Fibroblast of skin of right biceps (primary cell): ENCODE measurements around the gene CXCL12.

ENCODE experiments used
- DNase-seq: peaks from one replicate; pipeline ENCODE4 v3.0.0-alpha.2; 2013

The CXCL12 gene

GRCh38 chr10:44385026-44385695 is at the start of gene CXCL12:
Gene CXCL12 (minus strand): TSS chr10:44385097. CDS start chr10:44385005, 92 bp downstream.
- DNase-seq = no peak

DNA sequence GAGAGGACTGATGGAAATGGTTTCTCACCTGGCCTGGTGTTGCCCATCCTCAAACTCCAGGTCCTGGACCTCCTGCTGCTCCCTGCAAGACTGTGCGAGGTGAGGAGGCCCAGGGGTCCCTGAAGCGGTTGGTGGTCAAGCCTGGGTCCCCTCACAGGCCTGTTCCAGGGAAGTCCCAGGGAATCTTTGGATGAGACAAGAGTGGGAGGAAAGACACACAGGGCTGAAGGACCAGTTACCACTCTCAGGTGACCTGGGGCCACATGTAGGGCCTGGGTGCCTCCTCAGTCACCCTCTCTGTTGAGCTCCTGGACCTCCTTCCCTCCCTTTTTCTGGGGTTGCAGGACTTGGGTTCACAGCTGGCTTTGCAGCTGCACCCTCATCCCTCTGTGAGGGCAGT is 42.6 kb upstream of the CXCL12 start:
- DNase-seq = no peak

DNA sequence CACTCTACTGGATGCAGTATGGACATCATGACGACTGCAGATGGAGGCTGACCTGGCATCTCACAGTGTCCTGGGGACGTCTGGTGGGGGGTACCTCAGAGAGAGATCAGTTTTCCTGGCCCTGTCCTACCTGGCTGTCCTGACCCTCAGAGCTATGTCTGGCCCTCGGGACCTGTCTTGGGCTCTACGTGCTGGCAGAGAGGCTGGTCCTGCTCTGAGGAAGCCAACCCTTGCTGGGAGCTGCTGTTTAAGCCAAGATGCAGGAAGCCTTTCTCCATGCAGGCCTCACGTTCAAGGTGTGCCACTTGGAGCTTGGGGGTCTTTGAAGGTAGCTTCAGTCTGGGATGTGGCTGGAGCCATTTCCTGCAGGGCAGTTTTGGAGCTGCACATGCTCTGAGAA is 42.1 kb upstream of the CXCL12 start:
- DNase-seq = no peak

GRCh38 chr10:44426247-44427034 is 41.5 kb upstream of the CXCL12 start:
- DNase-seq = no peak

DNA sequence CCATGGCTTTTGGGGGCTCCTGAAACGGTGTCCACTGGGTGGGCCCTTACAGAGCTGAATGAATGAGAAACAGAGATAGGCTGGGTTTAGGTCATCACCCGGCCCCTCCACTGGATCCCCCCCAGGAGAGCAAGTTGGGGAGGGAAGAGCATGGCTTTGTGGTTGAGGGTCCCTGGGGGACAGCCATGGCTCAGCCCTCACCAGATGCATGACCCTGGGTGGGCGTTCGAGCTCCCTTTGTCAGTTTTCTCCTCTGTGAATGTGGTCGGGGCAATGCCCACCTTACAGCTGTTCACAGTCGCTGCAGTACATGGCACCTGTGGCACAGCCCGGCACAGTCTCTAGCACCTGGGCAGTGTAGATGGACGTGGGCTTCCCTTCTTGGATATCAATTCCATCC is 40.6 kb upstream of the CXCL12 start:
- DNase-seq = no peak

DNA sequence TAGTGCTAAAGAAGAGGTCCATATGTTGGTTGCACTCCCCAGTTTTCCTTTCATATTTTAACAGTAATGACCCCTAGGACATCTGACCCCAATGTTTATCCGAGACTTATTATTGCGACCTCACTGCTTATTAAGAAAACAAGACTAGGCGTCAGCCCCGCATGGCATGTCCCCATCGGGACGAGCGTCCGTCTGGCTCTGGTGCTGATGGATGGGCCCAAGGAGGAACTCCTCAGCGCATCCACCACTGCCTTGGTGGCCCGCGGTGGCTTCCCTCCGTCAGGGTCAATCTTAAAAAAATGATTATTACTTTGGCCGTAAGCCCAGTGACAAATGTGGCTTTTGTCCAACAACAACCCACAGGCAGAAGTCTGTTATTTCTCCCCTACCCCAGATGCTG is 40.1 kb upstream of the CXCL12 start:
- DNase-seq = no peak

GRCh38 chr10:44424298-44424697 is 39.4 kb upstream of the CXCL12 start:
- DNase-seq = no peak

DNA sequence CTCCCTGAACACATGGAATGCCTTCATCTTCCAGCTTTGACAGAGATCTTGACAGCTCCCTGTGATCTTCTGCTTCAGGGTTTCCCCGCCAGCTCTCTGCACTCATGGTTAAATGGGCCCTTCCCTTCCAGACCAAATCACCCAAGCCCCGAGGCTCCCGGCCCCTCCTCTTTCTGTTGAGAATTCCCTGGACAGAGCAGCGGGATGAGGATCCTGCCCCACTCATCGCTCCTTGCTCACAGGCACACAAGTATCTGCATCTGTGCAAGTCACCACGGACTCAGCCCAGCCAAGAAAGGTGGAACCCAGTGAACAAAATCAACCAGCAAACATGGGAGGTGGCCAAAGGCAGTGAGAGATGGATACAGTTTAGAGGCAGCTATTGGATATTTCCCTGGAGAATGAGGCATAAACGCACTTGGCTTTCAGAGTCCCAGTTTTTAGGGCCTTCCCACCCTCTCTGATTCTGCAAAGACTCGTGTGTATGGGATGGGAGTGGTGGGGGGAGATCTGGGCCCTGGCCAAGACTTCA is 37.7 kb upstream of the CXCL12 start:
- DNase-seq = no peak

- DNase-seq = no peak
These were observed 37.3 kb upstream of the CXCL12 start for GRCh38 chr10:44422153-44422552.

DNA sequence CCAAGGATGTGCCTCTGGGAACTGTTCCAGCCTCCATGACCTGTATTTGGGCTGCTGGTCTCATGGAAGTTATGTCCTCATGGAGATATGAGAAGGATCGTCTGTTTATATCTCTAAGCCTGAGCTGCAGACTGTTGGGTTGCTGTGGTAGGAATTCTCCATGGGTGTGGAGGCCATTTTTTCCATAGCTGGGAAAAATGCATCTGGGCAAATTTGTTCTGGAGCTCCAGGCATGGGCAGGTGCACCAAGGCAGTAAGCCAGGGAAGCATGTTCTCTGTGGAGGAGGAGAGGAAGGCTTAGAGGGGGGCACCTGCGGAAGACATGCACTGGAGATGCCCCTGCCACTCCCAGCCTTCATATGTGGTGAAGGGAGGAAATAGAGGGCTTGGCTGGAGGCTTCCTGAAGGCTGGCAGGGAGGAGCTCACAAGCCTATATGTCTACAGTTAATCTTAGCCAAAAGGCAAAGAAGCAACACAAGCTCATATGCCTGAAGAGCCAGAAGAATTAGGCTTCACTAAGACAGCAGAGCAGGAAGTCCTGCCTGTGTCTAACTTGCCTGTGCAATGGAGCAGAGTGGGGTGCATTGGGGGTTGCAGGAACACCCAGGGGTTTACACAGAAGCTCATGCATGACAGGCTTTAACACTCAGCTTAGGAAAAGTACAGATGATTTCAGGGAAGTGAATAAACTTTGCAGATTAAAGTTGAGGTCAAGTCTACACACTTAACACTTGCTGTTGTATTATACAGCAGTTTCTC is 35.1 kb upstream of the CXCL12 start:
- DNase-seq = no peak

- no peak for DNase-seq
These were observed 33.7 kb upstream of the CXCL12 start for GRCh38 chr10:44418637-44419036.

- DNase-seq = no peak
These were observed 32.9 kb upstream of the CXCL12 start for GRCh38 chr10:44417761-44418160.

DNA sequence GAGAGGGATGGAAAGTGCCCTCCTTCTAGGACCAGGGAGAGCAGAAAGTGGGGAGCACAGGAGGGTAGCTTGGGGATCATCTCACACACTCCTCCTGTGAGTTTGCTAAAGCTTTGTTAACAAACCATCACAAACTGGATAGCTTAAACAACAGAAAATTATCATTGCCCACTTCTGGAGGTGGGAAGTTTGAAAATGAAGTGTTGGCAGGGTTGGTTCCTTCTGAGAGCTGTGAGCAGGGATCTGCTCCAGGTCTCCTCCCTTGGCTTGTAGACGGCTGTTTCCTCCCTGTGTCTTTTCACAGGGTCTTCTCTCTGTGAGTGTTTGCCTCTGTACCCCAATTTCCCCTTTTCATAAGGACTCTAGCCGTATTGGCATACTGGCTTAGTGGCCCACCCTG is 32.0 kb upstream of the CXCL12 start:
- DNase-seq = no peak

DNA sequence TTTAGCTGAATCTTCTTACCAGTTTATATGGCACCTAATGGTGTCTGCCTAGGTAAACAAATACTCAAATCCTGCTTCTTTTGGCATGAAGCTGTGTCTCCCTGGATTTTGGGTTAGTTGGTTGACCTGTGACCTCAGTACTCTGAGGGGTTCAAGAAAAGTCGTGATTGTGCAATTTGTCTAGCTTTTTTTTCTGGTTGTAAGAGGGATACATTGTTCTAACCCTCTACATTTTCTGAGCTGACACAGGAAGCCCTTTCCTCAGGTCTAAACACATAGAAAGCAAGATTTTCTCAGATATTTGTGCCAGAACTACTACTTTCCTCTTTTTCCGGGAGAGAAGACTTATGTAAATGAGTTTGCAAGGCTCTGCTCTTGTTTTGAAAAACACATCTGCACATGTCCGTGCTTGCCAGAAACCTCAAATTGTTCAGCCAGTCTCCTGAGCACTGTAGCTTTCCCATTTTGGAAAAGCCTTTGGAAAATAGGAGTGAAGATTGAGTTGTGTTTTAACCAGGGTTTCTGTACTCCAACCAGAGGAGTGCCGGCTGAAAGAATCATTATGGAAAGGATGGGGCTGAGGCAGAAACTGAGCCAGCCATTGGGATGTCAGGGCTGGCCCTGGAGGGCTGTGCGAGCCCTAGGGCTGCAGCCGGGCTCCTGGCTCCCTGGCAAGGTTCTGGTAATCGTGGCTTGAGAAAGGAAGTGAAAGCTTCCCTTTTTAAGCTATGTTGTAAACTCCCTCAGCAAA is 31.3 kb upstream of the CXCL12 start:
- DNase-seq = no peak

- peak; percentile 54 for DNase-seq
These were observed 30.2 kb upstream of the CXCL12 start for GRCh38 chr10:44415121-44415520.

DNA sequence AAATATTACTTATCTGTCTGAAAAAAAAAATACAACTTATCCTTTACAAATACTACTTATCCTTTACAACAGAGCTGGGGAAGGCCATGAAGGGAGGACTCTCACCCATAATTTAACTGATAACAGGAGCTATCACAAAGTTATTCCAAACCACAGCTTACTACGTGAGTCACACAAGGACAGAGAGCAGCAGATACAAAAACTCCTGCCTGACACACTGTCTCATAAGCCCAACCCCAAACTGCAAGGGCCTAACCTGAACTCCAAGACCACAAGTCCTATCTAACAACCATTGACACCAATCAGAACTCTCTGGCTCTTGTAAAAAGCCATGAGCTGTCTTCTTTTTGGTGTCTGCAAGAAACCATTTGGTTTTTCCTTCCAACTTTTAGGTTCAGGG is 28.5 kb upstream of the CXCL12 start:
- DNase-seq = no peak

- DNase-seq = no peak
These were observed 26.4 kb upstream of the CXCL12 start for GRCh38 chr10:44411251-44411650.

DNA sequence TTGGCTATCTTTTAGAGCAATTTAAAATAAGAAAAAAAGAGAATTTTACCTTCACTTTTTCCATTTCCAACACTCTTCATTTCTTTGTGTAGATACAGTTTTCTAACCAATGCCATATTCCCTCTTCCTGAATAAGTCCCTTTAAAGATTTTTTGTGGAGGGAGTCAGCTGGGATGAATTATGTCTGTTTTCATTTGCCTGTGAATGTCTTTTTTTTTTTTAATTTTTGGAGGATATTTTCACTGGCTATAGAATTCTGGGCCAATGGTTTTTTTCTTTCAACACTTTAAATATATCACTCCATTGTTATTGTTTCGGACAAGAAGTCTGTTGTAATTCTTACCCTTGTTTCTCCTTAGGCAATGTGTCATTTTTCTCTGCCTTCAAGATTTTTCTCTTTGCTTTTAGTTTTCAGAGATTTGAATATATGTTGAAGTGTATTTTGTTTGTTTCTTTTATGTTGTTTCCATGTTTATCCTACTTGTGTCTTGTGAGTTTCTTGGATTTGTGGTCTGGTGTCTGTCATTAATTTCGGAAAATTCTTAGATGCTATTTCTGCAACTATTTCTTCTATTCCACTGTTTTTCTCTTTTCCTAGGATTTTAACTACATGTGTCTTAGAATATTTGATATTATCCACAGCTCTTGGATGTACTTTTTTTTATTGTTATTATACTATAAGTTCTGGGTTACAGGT is 20.0 kb upstream of the CXCL12 start:
- DNase-seq = peak; percentile 10

DNA sequence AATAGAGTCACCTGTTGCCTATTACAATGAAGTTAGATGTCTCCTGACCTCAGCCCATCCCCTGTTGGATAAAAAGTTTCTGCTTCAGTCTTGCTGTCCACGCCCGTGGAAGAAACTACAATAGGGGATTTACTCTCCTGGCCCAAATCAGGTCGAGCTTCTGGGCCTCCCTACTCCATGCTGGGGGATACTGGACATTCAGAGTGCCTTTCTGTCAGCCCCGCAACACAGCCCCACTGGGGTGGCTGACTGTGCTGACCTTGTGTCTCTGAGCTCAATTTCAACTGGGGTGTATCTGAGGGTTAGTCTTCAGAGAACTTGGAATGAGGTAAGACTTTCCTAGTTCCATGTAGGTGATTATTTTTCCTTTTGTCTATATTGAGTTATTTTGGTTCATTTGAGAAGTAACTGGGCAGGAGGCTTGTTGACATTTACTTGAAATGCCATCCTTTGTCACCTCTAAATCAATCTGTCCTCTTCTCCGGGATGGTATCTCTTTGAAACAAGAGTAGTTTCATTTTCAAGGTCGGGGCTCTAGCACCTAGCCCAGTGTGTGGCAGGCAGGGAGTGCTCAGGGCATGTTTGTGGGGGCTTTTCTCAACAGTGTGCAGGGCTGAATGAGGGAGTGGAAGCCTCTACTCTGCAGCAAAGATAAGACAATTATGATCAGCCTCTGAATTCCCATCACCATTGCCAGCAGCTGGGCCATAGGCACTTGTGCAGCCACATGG is 17.7 kb upstream of the CXCL12 start:
- DNase-seq = no peak

GRCh38 chr10:44400541-44400940 is 15.6 kb upstream of the CXCL12 start:
- no peak for DNase-seq

GRCh38 chr10:44399659-44400451 is 15.0 kb upstream of the CXCL12 start:
- DNase-seq = no peak
